ENCODE measurements around the gene DHX32.

DHX32 gene

DNA sequence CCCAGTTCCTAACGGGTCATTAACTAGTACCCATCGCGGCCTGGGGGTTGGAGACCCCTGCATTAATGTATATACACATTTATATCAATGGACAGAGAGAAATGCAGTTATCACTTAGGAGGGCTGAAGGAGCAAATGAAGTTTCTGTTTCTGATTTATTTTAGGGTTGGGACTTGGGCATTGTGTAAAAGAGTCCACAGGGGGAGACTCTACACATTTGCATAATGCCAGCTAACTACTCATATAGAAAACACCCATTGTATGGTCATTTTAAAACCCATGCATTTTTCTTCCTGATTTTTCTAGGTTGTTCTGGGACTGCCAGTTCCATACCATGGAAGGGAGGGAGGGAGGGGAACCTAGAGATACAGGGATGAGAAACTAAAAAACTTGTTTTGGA lies 34.2 kb downstream of the DHX32 start:
- DNase-seq, result no peak

GRCh38 chr10:125845617-125846016 lies 35.5 kb downstream of the DHX32 start:
- no peak for DNase-seq

DNA sequence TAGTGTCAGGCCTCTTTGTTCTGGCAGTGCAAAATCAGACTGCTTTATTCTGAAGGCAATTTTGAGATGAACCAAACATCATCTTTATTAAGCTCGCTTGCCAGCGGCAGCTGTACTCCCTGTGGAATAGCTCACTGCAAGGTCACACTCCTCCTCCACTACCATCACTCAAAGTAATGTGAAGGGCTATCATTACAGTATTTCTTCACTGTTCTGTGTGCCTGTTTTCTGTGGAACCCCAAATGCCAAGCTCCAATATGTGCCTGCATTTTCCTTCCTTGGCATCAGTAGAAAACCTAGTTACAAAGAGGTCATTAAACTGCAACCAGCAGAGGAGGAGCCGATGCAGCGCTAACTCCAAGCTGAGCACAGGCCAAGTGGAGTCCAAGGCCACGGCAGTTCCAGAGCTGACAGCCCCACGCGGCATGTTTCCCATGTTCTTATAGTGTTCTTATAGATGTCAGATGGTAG lies 36.3 kb downstream of the DHX32 start:
- DNase-seq, result no peak

- DNase-seq, result no peak
Measured at GRCh38 chr10:125843603-125844329, 37.3 kb downstream of the DHX32 start.

DNA sequence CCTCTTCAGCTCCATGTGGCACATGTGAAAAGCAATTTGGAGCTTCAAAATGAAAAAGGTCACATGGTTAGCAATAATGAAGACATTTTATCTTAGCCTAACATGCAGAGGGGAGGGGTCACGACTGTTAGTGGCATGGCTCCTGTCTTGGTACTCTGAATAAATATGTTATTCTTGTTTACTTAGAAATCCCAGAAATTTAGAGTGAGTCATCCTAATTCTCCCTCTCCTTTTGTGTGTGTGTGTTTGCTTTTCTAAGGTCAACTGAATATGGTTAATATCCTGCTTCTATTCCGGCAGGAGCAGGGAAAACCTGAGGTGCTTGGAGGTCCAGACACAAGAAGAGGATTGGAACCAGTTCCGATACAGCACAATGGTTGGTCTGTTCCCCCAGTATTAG lies 40.1 kb downstream of the DHX32 start:
- DNase-seq, result no peak

- DNase-seq, result no peak
Measured at GRCh38 chr10:125840406-125840805, 40.7 kb downstream of the DHX32 start.

DNA sequence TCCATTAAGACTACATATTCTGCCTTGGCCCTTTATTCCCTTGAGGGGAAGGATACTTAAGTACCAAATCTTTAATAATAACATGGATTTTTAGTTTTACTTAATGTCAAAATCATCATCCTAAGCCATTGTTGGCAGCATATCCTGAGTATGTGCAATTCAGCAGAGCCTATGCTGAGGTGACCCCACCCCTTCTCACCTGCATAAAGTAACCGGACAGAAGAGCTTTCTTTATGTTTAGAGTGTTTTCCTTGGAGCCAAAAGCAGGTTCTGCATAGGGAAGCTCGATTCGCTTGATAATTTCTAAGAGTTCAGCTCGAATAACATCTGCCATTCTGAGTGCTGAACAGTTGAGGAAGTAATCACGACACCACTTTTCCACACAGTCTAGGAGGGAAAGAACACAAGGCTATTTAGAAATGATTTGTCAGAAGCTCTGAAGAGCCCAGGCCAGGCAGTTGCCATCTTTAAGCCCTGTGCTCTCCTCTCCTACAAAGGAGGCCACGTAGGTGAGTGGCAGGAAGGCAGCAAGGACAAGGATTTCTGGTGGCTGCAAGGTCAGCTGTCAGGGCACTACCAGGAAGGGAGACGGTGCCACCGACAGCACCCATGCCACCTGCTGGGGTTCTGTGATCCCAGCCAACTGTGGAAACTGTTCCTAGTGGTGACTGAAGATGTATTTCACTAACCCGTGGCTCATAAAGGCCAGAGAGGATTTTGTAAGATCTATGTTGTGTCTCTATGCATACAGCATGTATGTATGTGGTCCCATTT lies 42.1 kb downstream of the DHX32 start:
- no peak for DNase-seq

GRCh38 chr10:125836746-125837145 lies 44.3 kb downstream of the DHX32 start:
- no peak for DNase-seq

- no peak for DNase-seq
Measured at GRCh38 chr10:125828311-125828710, 52.8 kb downstream of the DHX32 start.

- no peak for DNase-seq
Measured at GRCh38 chr10:125827133-125827532, 54.0 kb downstream of the DHX32 start.

DNA sequence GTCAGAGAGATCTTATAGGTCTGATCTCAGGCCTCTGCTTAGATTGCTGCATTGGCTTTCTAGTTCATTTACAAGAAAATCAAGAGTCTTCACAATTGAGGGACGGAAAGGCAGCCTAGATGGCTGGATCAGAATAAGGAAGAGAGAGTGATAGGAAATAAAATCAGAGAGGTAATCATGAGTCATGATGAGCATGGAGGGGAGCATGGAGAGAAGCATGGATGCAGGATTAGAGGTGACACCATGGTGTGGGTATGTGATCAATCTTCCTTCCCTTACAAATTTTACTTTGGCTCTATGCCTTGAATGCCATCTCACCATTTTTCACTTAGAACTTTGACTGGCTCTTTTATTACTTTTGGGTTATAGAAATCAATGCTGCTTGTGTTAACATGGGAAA lies 56.4 kb downstream of the DHX32 start:
- no peak for DNase-seq

- DNase-seq, result no peak
Measured at GRCh38 chr10:125823663-125824251, 57.3 kb downstream of the DHX32 start.

DNA sequence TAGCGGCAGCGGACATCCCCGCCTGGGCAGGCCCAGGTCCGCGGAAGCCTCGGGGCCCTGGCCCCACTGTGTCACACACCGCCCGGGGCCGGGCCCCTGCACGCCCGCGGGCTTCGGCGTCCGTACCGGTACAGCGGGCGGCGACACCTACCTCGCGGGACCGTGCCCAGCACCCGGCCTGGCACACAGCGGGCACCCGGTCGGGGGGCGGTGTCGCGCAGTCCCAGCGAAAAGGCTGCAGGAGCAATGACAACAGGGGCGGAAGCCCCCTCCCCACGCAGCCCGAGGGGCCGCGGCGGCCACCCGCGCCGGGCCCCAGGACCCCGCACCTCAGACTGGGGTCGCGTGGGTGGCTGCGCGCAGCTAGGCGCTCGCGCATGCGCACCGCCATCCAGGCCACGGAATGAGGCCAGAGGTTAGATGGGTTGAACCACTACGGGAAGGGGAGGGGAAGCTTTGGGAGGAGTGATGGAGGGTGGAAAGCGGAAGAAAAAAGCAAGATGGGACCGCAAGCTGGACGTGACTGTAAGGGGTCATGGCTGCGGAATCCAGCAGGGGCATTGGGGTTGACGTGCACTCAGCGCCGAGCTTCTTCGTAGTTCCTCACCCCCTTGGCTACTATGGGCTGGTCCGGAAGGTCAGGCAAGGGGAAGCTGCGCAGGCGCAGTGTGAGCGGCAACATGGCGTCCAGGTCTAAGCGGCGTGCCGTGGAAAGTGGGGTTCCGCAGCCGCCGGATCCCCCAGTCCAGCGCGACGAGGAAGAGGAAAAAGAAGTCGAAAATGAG lies 58.0 kb downstream of the DHX32 start, which contains the start of the genes BCCIP and UROS:
BCCIP (plus strand) TSS at position 669 of the 785 bp plus-strand sequence; CDS start at position 681, 12 bp downstream.
UROS (minus strand) TSS at position 381 of the 785 bp plus-strand sequence. CDS start 6,759 bp downstream, outside the sequence.
- DNase-seq, result peak; percentile 82

DNA sequence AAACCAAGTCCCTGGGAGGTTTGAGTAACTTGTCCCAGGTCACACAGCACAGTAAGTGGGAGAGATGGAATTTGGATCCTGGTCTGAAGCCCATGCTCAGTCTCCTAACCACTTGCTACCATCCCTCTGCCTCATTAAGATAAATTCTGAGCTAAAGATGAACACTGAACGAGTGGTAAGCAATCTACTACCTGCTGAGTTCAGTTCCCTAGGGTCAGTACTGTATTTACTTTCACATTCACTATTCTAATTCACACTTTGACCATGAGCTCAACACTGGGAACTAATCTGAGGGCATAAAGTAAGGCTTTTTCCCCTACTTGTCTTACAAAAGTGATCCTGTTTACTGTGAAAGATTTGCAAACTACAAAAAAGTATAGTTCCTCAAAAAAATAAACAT lies 60.4 kb downstream of the DHX32 start:
- DNase-seq, result no peak

GRCh38 chr10:125817337-125817946 lies 63.6 kb downstream of the DHX32 start:
- no peak for DNase-seq

- DNase-seq, result no peak
Measured at GRCh38 chr10:125816548-125816947, 64.5 kb downstream of the DHX32 start.

DNA sequence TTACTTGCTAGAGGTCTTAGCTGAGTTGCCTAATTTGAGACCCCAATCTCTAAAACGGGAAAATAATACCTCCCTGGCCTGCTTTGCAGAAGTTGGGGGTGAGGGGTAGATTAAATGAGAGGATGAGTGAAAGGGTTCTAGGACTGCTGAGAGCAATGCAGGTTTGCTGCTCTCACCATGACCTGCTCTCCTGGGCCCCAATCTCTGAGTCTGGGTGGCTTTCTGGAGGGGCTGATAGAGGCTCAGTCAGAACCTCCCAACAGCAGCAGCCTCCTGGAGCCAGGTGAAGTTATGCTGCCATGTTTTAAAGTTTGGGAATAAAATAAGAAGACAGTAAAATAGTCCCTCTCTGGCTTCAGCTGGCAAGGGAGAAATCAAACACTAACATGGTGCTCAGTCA lies 65.3 kb downstream of the DHX32 start:
- DNase-seq, result no peak

DNA sequence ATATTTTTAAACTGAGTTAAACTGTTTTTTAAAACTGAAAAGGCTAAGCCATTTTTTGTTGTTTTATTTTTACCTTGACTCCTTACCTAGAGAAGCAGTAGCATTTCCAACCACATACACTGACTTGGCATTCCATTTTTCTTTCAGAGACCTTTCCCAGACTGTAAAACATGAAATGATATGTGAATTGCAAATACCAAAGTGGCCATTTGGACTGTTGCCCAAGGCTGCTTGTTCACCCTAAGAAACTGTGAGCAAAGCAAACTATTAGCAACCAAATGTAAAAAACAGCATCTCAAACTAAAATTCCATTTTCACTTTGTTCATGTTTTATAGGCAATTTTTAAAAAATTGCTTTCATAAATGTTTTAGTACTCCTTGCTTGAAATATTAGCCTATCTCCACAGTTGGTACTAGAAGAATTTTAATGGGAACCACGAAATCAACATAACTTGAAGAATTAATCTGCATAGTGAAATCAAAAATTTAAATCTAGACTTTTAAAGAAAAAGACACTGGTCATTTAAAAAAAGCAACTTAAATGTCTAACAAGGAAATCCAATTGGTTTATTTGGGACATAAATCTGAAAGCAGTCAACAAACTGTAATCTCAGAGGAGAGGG lies 68.9 kb downstream of the DHX32 start:
- DNase-seq, result no peak

- no peak for DNase-seq
Measured at GRCh38 chr10:125811251-125811650, 69.8 kb downstream of the DHX32 start.

DNA sequence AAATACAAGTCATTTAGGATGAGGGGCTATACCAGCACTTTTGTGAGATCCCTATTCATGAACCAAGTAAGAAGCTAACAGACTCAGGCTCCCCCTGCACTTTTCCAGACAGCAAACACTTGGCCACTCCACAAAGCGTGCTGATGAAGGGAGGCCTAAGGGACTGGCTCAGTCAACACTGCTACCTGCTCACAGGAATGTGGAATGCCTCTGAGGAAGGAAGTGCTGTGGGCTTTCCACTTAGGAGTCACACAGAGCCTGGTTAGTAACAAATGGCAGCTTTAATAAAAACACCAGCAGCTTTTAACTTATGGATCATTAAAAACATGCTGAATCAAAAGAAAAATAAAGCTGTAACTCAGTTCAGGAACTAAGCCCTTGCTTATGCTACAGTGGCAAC lies 73.0 kb downstream of the DHX32 start:
- DNase-seq, result no peak

DNA sequence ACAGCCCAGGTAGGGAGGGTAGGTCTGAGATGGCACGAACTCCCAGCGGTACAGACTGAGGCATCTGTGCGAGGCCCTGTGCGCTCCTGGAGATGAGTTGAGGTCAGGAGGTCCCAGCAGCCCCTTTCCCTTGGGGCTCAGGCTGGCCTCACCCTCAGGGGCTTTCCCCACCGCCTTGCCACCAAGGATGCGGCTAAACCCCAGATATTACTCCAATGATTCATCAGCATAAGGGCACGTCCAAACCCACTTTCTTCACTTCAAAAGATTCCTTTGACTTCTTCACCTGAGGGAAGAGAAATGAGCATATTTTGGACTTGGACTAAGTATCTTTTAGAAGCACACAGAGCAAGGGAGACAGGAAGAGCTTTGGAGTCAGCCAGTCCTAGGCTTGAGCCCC lies 78.4 kb downstream of the DHX32 start:
- no peak for DNase-seq

GRCh38 chr10:125802131-125802530 lies 79.0 kb downstream of the DHX32 start:
- no peak for DNase-seq
